Osteoblast (primary cell): ENCODE data around the gene TMC5. TPM values are rescaled to one million over a fixed set of nuclear protein-coding genes. Genes with fewer than 3 reads are reported as not detected.

Source experiments
- DNase-seq: peaks from one replicate; pipeline ENCODE4 v3.0.0; 2011; ENCODE audit warnings: low spot score, mixed read lengths; ENCODE audit not compliant: insufficient read length; ENCODE audit errors: missing footprints
- H2AFZ ChIP-seq: 2 replicates; pipeline ENCODE4 v1.6.0; 2011; ENCODE audit warnings: mild to moderate bottlenecking, low read length
- H3K27ac ChIP-seq: 2 replicates; pipeline ENCODE4 v1.5.1; 2011; ENCODE audit warnings: mild to moderate bottlenecking, low read depth, low read length, moderate library complexity
- H3K27me3 ChIP-seq: 2 replicates; pipeline ENCODE4 v1.6.0; 2012; ENCODE audit warnings: mild to moderate bottlenecking, control low read depth, inconsistent platforms, low read length, moderate library complexity; ENCODE audit not compliant: insufficient read depth
- H3K36me3 ChIP-seq: 2 replicates; pipeline ENCODE4 v1.5.1; 2011; ENCODE audit warnings: mild to moderate bottlenecking, low read length, control low read depth, moderate library complexity; ENCODE audit not compliant: insufficient read depth
- H3K4me1 ChIP-seq: 2 replicates; pipeline ENCODE4 v1.5.1; 2011; ENCODE audit warnings: mild to moderate bottlenecking, low read length, control low read depth, moderate library complexity; ENCODE audit not compliant: insufficient read depth
- H3K4me2 ChIP-seq: 2 replicates; pipeline ENCODE4 v1.6.0; 2011; ENCODE audit warnings: mild to moderate bottlenecking, low read length; ENCODE audit not compliant: insufficient read depth
- H3K4me3 ChIP-seq: fragments of 200-600 bp; sonication (generic); 3 replicates; pipeline ENCODE4 v1.5.1; 2012; ENCODE audit warnings: mild to moderate bottlenecking, low read length, inconsistent platforms; ENCODE audit not compliant: insufficient read depth
- H3K79me2 ChIP-seq: 2 replicates; pipeline ENCODE4 v1.6.0; 2012; ENCODE audit warnings: mild to moderate bottlenecking, low read length, control low read depth, inconsistent platforms; ENCODE audit not compliant: insufficient read depth
- H3K9me3 ChIP-seq: 2 replicates; pipeline ENCODE4 v1.5.1; 2011; ENCODE audit warnings: low read depth, low read length, control low read depth
- H4K20me1 ChIP-seq: 2 replicates; pipeline ENCODE4 v1.6.0; 2012; ENCODE audit warnings: mild to moderate bottlenecking, low read length, control low read depth; ENCODE audit not compliant: insufficient read depth
- total RNA-seq: library from RNA; depleted of rRNA; stranded (reverse); fragments of >200 nt; gene quantifications from 2 replicates; pipeline ENCODE4 v1.2.3, GENCODE V29; 2012
- TF ChIP-seq, protein P1 (sequence below): IDR thresholded peaks from 2 replicates; pipeline ENCODE4 v1.5.1; 2011; ENCODE audit warnings: mild to moderate bottlenecking, low read depth, low read length, moderate library complexity; ENCODE audit errors: extremely low read depth

Gene TMC5
- total RNA-seq, 1 donor: under 0.01 TPM

DNA sequence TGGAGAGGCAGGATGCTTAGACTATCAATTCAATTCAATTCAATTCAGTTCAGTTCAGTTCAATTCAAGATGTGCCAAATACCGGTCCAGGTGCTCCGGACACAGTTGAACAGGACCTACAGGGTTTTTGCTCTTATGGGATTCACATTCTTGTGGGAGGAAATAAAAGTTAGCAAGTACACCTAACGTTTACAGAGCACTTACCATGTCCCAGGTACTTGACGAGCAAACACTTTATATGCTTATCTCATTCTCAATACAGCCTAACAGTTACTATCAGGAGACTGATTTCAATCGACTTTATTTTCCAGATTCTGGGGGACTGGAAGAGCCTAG, 104.7 kb downstream of the TMC5 start:
- peaks cover 53% of the 10 kb centered on the region for H3K79me2 ChIP-seq
- H3K27me3 ChIP-seq: no peaks in the 10 kb centered on the region
- peak overlapping the region; percentile 96 for H3K4me3 ChIP-seq
- TF ChIP-seq, protein P1, sequence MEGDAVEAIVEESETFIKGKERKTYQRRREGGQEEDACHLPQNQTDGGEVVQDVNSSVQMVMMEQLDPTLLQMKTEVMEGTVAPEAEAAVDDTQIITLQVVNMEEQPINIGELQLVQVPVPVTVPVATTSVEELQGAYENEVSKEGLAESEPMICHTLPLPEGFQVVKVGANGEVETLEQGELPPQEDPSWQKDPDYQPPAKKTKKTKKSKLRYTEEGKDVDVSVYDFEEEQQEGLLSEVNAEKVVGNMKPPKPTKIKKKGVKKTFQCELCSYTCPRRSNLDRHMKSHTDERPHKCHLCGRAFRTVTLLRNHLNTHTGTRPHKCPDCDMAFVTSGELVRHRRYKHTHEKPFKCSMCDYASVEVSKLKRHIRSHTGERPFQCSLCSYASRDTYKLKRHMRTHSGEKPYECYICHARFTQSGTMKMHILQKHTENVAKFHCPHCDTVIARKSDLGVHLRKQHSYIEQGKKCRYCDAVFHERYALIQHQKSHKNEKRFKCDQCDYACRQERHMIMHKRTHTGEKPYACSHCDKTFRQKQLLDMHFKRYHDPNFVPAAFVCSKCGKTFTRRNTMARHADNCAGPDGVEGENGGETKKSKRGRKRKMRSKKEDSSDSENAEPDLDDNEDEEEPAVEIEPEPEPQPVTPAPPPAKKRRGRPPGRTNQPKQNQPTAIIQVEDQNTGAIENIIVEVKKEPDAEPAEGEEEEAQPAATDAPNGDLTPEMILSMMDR: no peak
- peak overlapping the region; percentile 86 for H3K27ac ChIP-seq
- H3K9me3 ChIP-seq: no peaks in the 10 kb centered on the region
- H3K36me3 ChIP-seq: no peaks in the 10 kb centered on the region
- peaks cover 28% of the 10 kb centered on the region for H3K4me1 ChIP-seq
- DNase-seq: no peak
- peak overlapping the region; percentile 91 for H3K4me2 ChIP-seq
- H2AFZ ChIP-seq: peak overlapping the region; percentile 96
- H4K20me1 ChIP-seq: peaks cover 15% of the 10 kb centered on the region

DNA sequence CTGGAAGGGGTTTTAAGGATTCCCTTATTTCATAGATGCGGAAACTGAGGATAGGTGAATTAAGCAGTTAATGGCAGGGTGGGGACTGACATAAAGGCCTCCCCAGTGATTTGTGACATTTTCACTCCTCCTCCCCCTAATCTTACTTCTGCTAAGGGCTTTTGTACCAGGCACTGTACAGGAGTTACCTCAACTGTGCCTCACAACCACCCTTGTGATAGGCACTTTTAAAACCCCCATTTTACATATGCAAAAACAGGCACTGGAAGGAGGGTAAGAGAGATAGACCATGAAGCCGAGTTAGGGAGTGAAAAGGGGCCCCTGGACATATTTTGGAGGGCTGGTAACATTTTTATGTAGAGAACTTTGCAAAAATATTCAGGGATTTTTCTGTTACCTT, 105.1 kb downstream of the TMC5 start:
- Histone ChIP-seq H2AFZ (peak overlapping the region; percentile 96), H4K20me1 (peaks cover 15% of the 10 kb centered on the region), H3K4me2 (no peak overlapping the region), H3K4me1 (peaks cover 28% of the 10 kb centered on the region), H3K4me3 (no peak overlapping the region), H3K9me3 (no peaks in the 10 kb centered on the region), H3K36me3 (peaks cover under 1% of the 10 kb centered on the region), H3K79me2 (peaks cover 53% of the 10 kb centered on the region), H3K27ac (no peak overlapping the region), H3K27me3 (no peaks in the 10 kb centered on the region)
- no peak for DNase-seq
- TF ChIP-seq, protein P1: no peak

DNA sequence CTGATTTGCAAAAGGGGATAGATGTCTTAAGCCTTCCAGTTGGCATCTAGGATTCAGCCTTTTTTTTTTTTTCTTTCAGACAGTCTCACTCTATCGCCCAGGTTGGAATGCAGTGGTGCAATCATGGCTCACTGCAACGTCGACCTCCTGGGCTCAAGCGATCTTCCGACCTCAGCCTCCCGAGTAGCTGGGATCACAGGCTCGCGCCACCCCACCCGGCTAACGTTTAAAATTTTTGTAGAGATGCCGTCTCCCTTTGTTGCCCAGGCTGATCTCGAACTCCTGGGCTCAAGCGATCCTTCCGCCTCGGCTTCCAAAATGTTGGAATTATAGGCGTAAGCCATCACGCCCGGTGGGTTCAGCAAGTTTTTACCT, 105.5 kb downstream of the TMC5 start:
- TF ChIP-seq, protein P1: no peak
- no peak overlapping the region for H3K4me3 ChIP-seq
- peaks cover 28% of the 10 kb centered on the region for H3K4me1 ChIP-seq
- H3K4me2 ChIP-seq: no peak overlapping the region
- H2AFZ ChIP-seq: no peak overlapping the region
- H3K27ac ChIP-seq: no peak overlapping the region
- H3K9me3 ChIP-seq: no peaks in the 10 kb centered on the region
- peaks cover 15% of the 10 kb centered on the region for H4K20me1 ChIP-seq
- H3K36me3 ChIP-seq: peaks cover 5% of the 10 kb centered on the region
- DNase-seq: no peak
- peaks cover 53% of the 10 kb centered on the region for H3K79me2 ChIP-seq
- no peaks in the 10 kb centered on the region for H3K27me3 ChIP-seq

DNA sequence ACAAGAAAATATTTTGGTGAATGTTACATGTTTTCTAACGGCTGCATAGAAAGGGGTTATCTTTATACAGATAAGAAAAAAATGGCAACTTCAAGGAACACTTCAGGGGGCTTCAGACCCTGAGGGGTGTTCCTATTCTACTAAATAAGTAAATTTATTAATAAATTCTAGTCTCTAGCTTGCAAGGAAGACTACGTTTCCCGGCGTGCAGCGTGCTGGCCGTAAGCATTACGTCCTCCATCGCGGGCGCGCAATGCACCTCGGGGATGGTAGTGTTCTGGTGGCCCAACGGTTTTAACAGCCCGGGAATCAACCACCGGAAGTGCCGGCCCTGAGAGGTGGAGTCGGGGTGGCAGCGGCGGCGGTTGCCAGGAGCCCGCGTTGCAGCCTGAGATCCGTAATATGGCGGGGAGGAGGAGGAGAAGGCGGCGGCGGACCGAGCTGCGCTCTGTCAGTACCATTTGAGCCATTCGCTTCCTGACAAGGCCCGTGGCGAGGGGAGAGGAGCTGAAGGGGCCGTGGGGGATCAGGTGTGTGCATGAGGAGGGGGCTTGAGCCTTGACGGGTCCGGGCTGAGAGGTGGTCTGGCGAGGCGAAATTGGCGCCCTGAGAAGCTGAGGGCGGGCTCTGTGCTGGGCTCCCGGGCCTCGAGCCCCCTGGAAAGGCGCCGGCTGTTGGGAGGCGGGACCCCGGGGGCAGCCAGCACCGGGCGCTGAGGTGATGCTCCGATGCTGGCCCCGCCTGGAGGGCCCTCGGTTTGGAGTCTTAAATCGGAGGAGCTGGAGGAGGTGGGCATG, 106.1 kb downstream of the TMC5 start, which contains the start of gene CCP110:
CCP110 (plus strand) TSS at position 384 of the 797 bp plus-strand sequence. CDS start 3,940 bp downstream, outside the sequence.
- H4K20me1 ChIP-seq: peaks cover 10% of the 10 kb centered on the region
- no peaks in the 10 kb centered on the region for H3K9me3 ChIP-seq
- H3K4me3 ChIP-seq: peak within 1 kb of the TSS; percentile 96
- H3K79me2 ChIP-seq: peaks cover 51% of the 10 kb centered on the region
- DNase-seq: peak; percentile 96
- H3K27me3 ChIP-seq: no peaks in the 10 kb centered on the region
- H3K4me1 ChIP-seq: peaks cover 28% of the 10 kb centered on the region
- H3K27ac ChIP-seq: peak within 1 kb of the TSS; percentile 69
- TF ChIP-seq, protein P1: no peak
- H3K36me3 ChIP-seq: peaks cover 11% of the 10 kb centered on the region
- H3K4me2 ChIP-seq: peak within 1 kb of the TSS; percentile 93
- peak within 1 kb of the TSS; percentile 98 for H2AFZ ChIP-seq
